HEK293T (cell line): ENCODE measurements around the gene TAF3.

Experiments
- BHLHE40 ChIP-seq: fragments of 450-650 bp; IDR thresholded peaks from 2 replicates; pipeline ENCODE4 v1.6.1; 2016; ENCODE audit warnings: mild to moderate bottlenecking, moderate library complexity, borderline replicate concordance
- HDGF ChIP-seq: fragments of 450-650 bp; IDR thresholded peaks from 2 replicates; pipeline ENCODE4 v1.6.1; 2017; ENCODE audit warnings: antibody characterized with exemption, borderline replicate concordance
- PKNOX1 ChIP-seq: fragments of 450-650 bp; IDR thresholded peaks from 2 replicates; pipeline ENCODE4 v1.6.1; 2016
- SUZ12 ChIP-seq: fragments of 450-650 bp; IDR thresholded peaks from 2 replicates; pipeline ENCODE4 v1.6.1; 2016; ENCODE audit warnings: mild to moderate bottlenecking

GRCh38 chr10:8058274-8059111 lies 240.2 kb downstream of the TAF3 start:
- TF ChIP-seq HDGF (no peak), PKNOX1 (no peak), SUZ12 (no peak), BHLHE40 (no peak)
